Spleen (tissue), 11 donors: ENCODE measurements around the gene WDR13. TPM values are rescaled to one million over a fixed set of nuclear protein-coding genes. Genes with fewer than 3 reads are reported as not detected.
A peak's percentile ranks its signal among the peaks of the same experiment; 100 is the strongest.

Experiments
- DNase-seq: peaks from one replicate; pipeline ENCODE4 v3.0.0-alpha.2; 2020
- H3K27ac ChIP-seq, 8 donors: fragments of 200-600 bp; sonication (generic) in 7 of 8; 1 replicate in 4 of 8; 2 replicates in 4 of 8; pipeline versions ENCODE4 v1.5.0 to v1.8.0; 2016 to 2021; ENCODE audit warnings: inconsistent platforms in 4 of 8, mild to moderate bottlenecking in 4 of 8, moderate library complexity in 1 of 8
- H3K27me3 ChIP-seq, 7 donors: fragments of 200-600 bp; sonication (generic) in 6 of 7; replicated peaks in 1 of 7; 1 replicate in 4 of 7; 2 replicates in 3 of 7; pipeline versions ENCODE4 v1.5.0 to v1.8.0; 2016 to 2021; ENCODE audit warnings: inconsistent platforms in 3 of 7, mild to moderate bottlenecking in 1 of 7
- H3K36me3 ChIP-seq, 6 donors: fragments of 200-600 bp; sonication (generic) in 5 of 6; 1 replicate in 4 of 6; 2 replicates in 2 of 6; pipeline versions ENCODE4 v1.5.0 to v1.8.0; 2016 to 2021; ENCODE audit warnings: inconsistent platforms in 2 of 6
- H3K4me1 ChIP-seq, 6 donors: fragments of 200-600 bp; sonication (generic) in 5 of 6; 1 replicate in 3 of 6; 2 replicates in 3 of 6; pipeline versions ENCODE4 v1.5.0 to v1.8.0; 2016 to 2021; ENCODE audit warnings: inconsistent platforms in 3 of 6
- H3K4me3 ChIP-seq, 8 donors: fragments of 200-600 bp; sonication (generic) in 7 of 8; 1 replicate in 4 of 8; 2 replicates in 4 of 8; pipeline versions ENCODE4 v1.5.0 to v1.8.0; 2016 to 2021; ENCODE audit warnings: inconsistent platforms in 4 of 8, mild to moderate bottlenecking in 4 of 8, moderate library complexity in 2 of 8
- H3K9me3 ChIP-seq, 8 donors: fragments of 200-600 bp; sonication (generic) in 7 of 8; 1 replicate in 4 of 8; 2 replicates in 4 of 8; pipeline versions ENCODE4 v1.5.0 to v1.8.0; 2016 to 2021; ENCODE audit warnings: inconsistent platforms in 4 of 8
- POLR2A ChIP-seq, 3 donors: fragments of 450-650 bp; IDR thresholded peaks; one replicate each; pipeline ENCODE4 v1.5.1; 2017; ENCODE audit warnings: antibody characterized with exemption in 3 of 3, mild to moderate bottlenecking in 1 of 3
- POLR2AphosphoS5 ChIP-seq, 3 donors: sonication (generic); formaldehyde crosslinking; IDR thresholded peaks; one replicate each; pipeline ENCODE4 v1.5.1; 2017; ENCODE audit warnings: antibody characterized with exemption in 3 of 3
- WGBS, 5 donors: extraction: QIAGEN DNeasy Blood & Tissue Kit in 3 of 5; methylation state at CpG; one replicate each; pipeline versions ENCODE4 v1.1.5 to v1.1.7; 2013 to 2018; 5-methylcytosine and 5-hydroxymethylcytosine counted together
- intact Hi-C: fragments of 100-400 bp; cut with DNase I; formaldehyde crosslinking; loops from one replicate; pipeline ENCODE4 v1.15.0; 2023; ENCODE audit warnings: low total_unique reads
- polyA plus RNA-seq, 3 donors: library from polyadenylated mRNA; stranded (reverse); fragments of 200-250 nt; gene quantifications; one replicate each; pipeline ENCODE4 v1.2.1, GENCODE V29; 2013
- total RNA-seq, 7 donors: library from RNA; depleted of rRNA in 3 of 7; stranded (reverse); fragments of >200 nt in 3 of 7; fragmentation: NEBNext Ultra II Directional in 4 of 7; extraction: Animal tissue kit (Norgen Biotek cat#: 25700) in 4 of 7; gene quantifications; one replicate each; pipeline versions ENCODE4 v1.1.0 to v1.2.1, GENCODE V29; 2016 to 2021
- TF ChIP-seq, protein P1 (sequence below), 11 experiments: fragments of 200-600 bp in 7 of 11; fragments of 450-650 bp in 4 of 11; sonication (generic) in 4 of 11; IDR thresholded peaks in 8 of 11; conservative IDR thresholded peaks in 3 of 11; 1 replicate in 7 of 11; 2 replicates in 4 of 11; pipeline versions ENCODE4 v1.4.0 to v1.8.0; 2016 to 2021; ENCODE audit warnings: antibody characterized with exemption in 11 of 11, inconsistent platforms in 4 of 11, mild to moderate bottlenecking in 1 of 11
- donor health status: healthy with polysubstance abuse.
- donor health status: DM: no; HTN: no; CAD: no; lungs with moderate emphysema.
- donor health status: DM: no; HTN: no; CAD: no.
- donor health status: Bipolar disorder and iron deficiency.
- donor health status: healthy.
- donor health status: DM: no; HTN: no; CAD: no.
- donor health status: DM: yes; HTN: yes; CAD: no.

WDR13 gene
- total and polyA plus RNA-seq, 10 donors: 61.2 to 200 (median 85.4) TPM

DNA sequence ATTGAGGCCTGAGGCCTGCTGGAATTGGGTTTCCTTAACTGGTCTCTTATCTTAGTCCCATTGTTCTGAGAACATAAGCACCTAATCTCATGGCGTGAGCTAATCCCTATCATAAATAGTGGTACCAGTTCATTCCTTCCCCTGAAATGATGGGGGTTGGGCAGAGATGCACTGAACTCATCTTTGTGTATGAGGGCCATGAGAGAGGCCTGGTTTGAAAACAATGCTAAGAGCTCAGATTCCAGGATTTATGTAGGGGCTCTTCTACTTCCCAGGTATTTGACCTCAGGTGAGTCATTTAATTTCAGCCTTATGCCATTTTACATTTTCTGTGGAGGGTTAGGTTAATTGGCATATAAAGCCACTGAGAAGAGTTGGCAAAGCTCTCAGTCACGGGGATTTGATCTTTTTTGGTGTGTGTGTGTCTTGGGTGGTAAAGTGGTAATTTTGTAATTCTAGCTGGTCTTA lies 18.6 kb upstream of the WDR13 start:
- no peak for DNase-seq
- 73 to 97% (median 75%) methylated on average over 2 of the region's 2 CpGs for WGBS, 5 donors
- Histone ChIP-seq H3K4me1 (peaks cover 9 to 29% (median 20%) of the 10 kb centered on the region in 6 donors), H3K9me3 (no peaks in the 10 kb centered on the region), H3K27me3 (no peaks in the 10 kb centered on the region), H3K4me3 (no peak overlapping the region), H3K36me3 (peaks cover 0 to 56% (median 42%) of the 10 kb centered on the region in 6 donors), H3K27ac (no peak overlapping the region)
- TF ChIP-seq, protein P1, sequence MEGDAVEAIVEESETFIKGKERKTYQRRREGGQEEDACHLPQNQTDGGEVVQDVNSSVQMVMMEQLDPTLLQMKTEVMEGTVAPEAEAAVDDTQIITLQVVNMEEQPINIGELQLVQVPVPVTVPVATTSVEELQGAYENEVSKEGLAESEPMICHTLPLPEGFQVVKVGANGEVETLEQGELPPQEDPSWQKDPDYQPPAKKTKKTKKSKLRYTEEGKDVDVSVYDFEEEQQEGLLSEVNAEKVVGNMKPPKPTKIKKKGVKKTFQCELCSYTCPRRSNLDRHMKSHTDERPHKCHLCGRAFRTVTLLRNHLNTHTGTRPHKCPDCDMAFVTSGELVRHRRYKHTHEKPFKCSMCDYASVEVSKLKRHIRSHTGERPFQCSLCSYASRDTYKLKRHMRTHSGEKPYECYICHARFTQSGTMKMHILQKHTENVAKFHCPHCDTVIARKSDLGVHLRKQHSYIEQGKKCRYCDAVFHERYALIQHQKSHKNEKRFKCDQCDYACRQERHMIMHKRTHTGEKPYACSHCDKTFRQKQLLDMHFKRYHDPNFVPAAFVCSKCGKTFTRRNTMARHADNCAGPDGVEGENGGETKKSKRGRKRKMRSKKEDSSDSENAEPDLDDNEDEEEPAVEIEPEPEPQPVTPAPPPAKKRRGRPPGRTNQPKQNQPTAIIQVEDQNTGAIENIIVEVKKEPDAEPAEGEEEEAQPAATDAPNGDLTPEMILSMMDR (IDR thresholded peaks at IDR 0.05 in 8 of 11, conservative IDR thresholded peaks at IDR 0.05 in 3 of 11): no peak
- TF ChIP-seq POLR2A (IDR thresholded peaks at IDR 0.05) (no peak), POLR2AphosphoS5 (IDR thresholded peaks at IDR 0.05) (no peak)
- intact Hi-C loops: no loop called here

DNA sequence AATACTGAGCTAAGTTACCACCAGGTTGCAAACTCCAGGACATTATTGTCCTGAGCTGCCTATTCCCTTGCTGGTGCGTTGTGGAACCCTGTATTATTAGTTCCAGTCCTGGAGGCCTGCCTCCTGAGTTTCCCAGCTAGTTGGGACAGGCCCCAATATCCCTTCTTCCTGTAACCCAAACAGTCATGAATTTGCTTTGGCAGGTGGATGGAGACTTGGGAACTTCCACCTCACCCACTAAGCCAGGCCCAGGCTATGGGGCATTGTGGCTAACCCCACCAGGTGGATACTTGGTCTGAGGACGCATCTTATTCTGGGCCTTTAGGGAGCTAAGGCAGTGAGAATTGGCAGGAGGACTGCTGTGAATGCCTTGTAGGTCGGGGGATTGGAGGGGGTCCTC lies 18.0 kb upstream of the WDR13 start:
- no peaks in the 10 kb centered on the region for H3K27me3 ChIP-seq
- peak in 1 of 3 donors; percentile 11 for TF ChIP-seq POLR2AphosphoS5 (IDR thresholded peaks at IDR 0.05)
- no peak for TF ChIP-seq POLR2A (IDR thresholded peaks at IDR 0.05)
- H3K36me3 ChIP-seq: peaks cover 0 to 56% (median 42%) of the 10 kb centered on the region in 6 donors
- 62 to 95% (median 89%) methylated on average over 3 of the region's 3 CpGs for WGBS, 5 donors
- no peak for DNase-seq
- H3K4me1 ChIP-seq: peaks cover 9 to 29% (median 20%) of the 10 kb centered on the region in 6 donors
- no peak overlapping the region for H3K4me3 ChIP-seq
- no peak overlapping the region for H3K27ac ChIP-seq
- H3K9me3 ChIP-seq: no peaks in the 10 kb centered on the region
- intact Hi-C loops: no loop called here

DNA sequence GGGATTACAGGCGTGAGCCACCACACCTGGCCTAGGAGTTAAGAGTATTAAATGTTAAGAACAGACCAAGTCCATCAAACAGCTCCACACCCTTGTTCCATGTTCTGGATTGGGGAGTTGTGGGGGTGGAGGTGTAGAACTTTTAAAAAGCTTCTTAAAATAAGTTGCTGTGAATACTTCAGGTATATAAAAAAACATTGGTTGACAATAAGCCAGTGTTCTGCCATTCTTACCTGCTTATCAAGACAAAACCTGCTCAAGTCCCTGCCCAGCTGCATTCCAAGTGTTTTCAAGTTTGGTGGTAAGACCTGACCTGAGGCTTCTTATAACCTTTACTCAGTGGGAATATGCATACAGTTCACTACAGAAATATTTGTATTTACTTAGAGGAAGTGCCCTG lies 16.6 kb upstream of the WDR13 start:
- WGBS, 5 donors: 78 to 100% (median 91%) methylated on average over 1 of the region's 1 CpG; no CpG with 5 or more reads in 1 of the 5 donors

DNA sequence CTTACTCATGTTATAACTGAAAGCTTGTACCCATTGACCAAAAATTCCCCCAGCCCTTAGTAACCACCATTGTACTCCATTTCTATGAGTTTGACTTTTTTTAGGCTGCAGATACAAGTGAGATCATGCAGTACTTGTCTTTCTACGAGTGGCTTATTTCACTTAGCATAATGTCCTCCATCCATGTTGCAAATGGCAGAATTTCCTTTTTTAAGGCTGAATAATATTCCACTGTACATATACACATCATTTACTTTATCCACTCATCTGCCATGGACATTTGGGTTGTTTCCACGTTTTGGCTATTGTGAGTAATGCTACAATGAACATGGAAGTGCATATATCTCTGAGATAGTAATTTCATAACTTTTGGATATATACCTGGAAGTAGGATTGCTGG lies 12.6 kb upstream of the WDR13 start:
- peaks cover 0 to 8% (median 0%) of the 10 kb centered on the region in 7 donors for H3K27me3 ChIP-seq
- no peak overlapping the region for H3K4me3 ChIP-seq
- no peaks in the 10 kb centered on the region for H3K4me1 ChIP-seq
- no peak overlapping the region for H3K27ac ChIP-seq
- TF ChIP-seq POLR2A (IDR thresholded peaks at IDR 0.05): no peak
- TF ChIP-seq, protein P1 (IDR thresholded peaks at IDR 0.05 in 8 of 11, conservative IDR thresholded peaks at IDR 0.05 in 3 of 11): no peak
- TF ChIP-seq POLR2AphosphoS5 (IDR thresholded peaks at IDR 0.05): no peak
- 33 to 76% (median 64%) methylated on average over 2 of the region's 2 CpGs for WGBS, 5 donors
- peaks cover 0 to 8% (median 0%) of the 10 kb centered on the region in 6 donors for H3K36me3 ChIP-seq
- DNase-seq: no peak
- H3K9me3 ChIP-seq: no peaks in the 10 kb centered on the region
- intact Hi-C loops: no loop called here

More for the DNA sequence above, 16.6 kb upstream of the WDR13 start:
- peaks cover 0 to 48% (median 38%) of the 10 kb centered on the region in 6 donors for H3K36me3 ChIP-seq
- no peaks in the 10 kb centered on the region for H3K9me3 ChIP-seq
- TF ChIP-seq, protein P1 (IDR thresholded peaks at IDR 0.05 in 8 of 11, conservative IDR thresholded peaks at IDR 0.05 in 3 of 11): no peak
- TF ChIP-seq POLR2A (IDR thresholded peaks at IDR 0.05): no peak
- TF ChIP-seq POLR2AphosphoS5 (IDR thresholded peaks at IDR 0.05): no peak
- no peaks in the 10 kb centered on the region for H3K27me3 ChIP-seq
- DNase-seq: no peak
- peaks cover 6 to 21% (median 14%) of the 10 kb centered on the region in 6 donors for H3K4me1 ChIP-seq
- intact Hi-C loops: no loop called here
- H3K27ac ChIP-seq: peak overlapping the region in 1 of 8 donors; percentile 4
- H3K4me3 ChIP-seq: no peak overlapping the region
